Measurements from ENCODE around the gene CARM1.

The CARM1 gene

GRCh38 chr19:10915130-10916091, 44.1 kb downstream of the CARM1 start:
- Histone ChIP-seq H3K27ac (no peak overlapping the region), H3K36me3 (peaks cover 82 to 100% (median 97%) of the 10 kb centered on the region in 11 experiments), H4K20me1 (peaks cover 0 to 57% (median 35%) of the 10 kb centered on the region in 11 experiments; a peak in 17 of 22 replicates), H3K4me2 (no peak overlapping the region), H3K27me3 (no peaks in the 10 kb centered on the region), H3K9ac (peak overlapping the region in 1 of 11 experiments; percentile 23; a peak in 1 of 22 replicates), H3K4me1 (no peaks in the 10 kb centered on the region), H3K4me3 (no peak overlapping the region), H3K9me3 (replicated peaks in 1 of 11) (no peaks in the 10 kb centered on the region)
- TF ChIP-seq Cebpa-rat (IDR thresholded peaks at IDR 0.05), result no peak

GRCh38 chr19:10916602-10917001, 45.2 kb downstream of the CARM1 start:
- H3K4me2 ChIP-seq, result no peak overlapping the region
- H3K27ac ChIP-seq, result no peak overlapping the region
- TF ChIP-seq Cebpa-rat (IDR thresholded peaks at IDR 0.05), result no peak
- H3K4me3 ChIP-seq, result no peak overlapping the region
- peaks cover 0 to 69% (median 38%) of the 10 kb centered on the region in 11 experiments; a peak in 17 of 22 replicates for H4K20me1 ChIP-seq
- H3K9ac ChIP-seq, result no peak overlapping the region
- no peaks in the 10 kb centered on the region for H3K4me1 ChIP-seq
- H3K9me3 ChIP-seq (replicated peaks in 1 of 11), result no peaks in the 10 kb centered on the region
- peaks cover 81 to 100% (median 97%) of the 10 kb centered on the region in 11 experiments for H3K36me3 ChIP-seq
- H3K27me3 ChIP-seq, result no peaks in the 10 kb centered on the region

GRCh38 chr19:10918359-10918758, 47.0 kb downstream of the CARM1 start:
- no peak overlapping the region for H3K4me2 ChIP-seq
- H3K36me3 ChIP-seq, result peaks cover 76 to 98% (median 95%) of the 10 kb centered on the region in 11 experiments
- no peak overlapping the region for H3K27ac ChIP-seq
- no peak overlapping the region for H3K9ac ChIP-seq
- TF ChIP-seq Cebpa-rat (IDR thresholded peaks at IDR 0.05), result no peak
- peaks cover 0 to 84% (median 40%) of the 10 kb centered on the region in 11 experiments; a peak in 17 of 22 replicates for H4K20me1 ChIP-seq
- no peaks in the 10 kb centered on the region for H3K9me3 ChIP-seq (replicated peaks in 1 of 11)
- H3K4me3 ChIP-seq, result no peak overlapping the region
- no peaks in the 10 kb centered on the region for H3K27me3 ChIP-seq
- no peaks in the 10 kb centered on the region for H3K4me1 ChIP-seq

GRCh38 chr19:10919352-10920287, 48.3 kb downstream of the CARM1 start:
- no peaks in the 10 kb centered on the region for H3K27me3 ChIP-seq
- H3K27ac ChIP-seq, result no peak overlapping the region
- no peak for TF ChIP-seq Cebpa-rat (IDR thresholded peaks at IDR 0.05)
- peaks cover 0 to 87% (median 45%) of the 10 kb centered on the region in 11 experiments; a peak in 18 of 22 replicates for H4K20me1 ChIP-seq
- no peaks in the 10 kb centered on the region for H3K9me3 ChIP-seq (replicated peaks in 1 of 11)
- peaks cover 82 to 98% (median 95%) of the 10 kb centered on the region in 11 experiments for H3K36me3 ChIP-seq
- H3K4me3 ChIP-seq, result no peak overlapping the region
- H3K4me1 ChIP-seq, result no peaks in the 10 kb centered on the region
- H3K9ac ChIP-seq, result no peak overlapping the region
- H3K4me2 ChIP-seq, result no peak overlapping the region

- Histone ChIP-seq H3K9me3 (replicated peaks in 1 of 11) (no peaks in the 10 kb centered on the region), H3K4me2 (no peak overlapping the region), H4K20me1 (peaks cover 0 to 87% (median 42%) of the 10 kb centered on the region in 11 experiments; a peak in 18 of 22 replicates), H3K27me3 (no peaks in the 10 kb centered on the region), H3K36me3 (peaks cover 79 to 98% (median 93%) of the 10 kb centered on the region in 11 experiments), H3K4me3 (no peak overlapping the region), H3K27ac (no peak overlapping the region), H3K4me1 (no peaks in the 10 kb centered on the region), H3K9ac (no peak overlapping the region)
- no peak for TF ChIP-seq Cebpa-rat (IDR thresholded peaks at IDR 0.05)
Observed at GRCh38 chr19:10920288-10920655, 48.9 kb downstream of the CARM1 start.

- no peak for TF ChIP-seq Cebpa-rat (IDR thresholded peaks at IDR 0.05)
- Histone ChIP-seq H3K4me3 (no peak overlapping the region), H3K27ac (no peak overlapping the region), H3K9me3 (replicated peaks in 1 of 11) (no peaks in the 10 kb centered on the region), H3K36me3 (peaks cover 74 to 98% (median 92%) of the 10 kb centered on the region in 11 experiments), H3K4me1 (no peaks in the 10 kb centered on the region), H3K4me2 (no peak overlapping the region), H3K9ac (no peak overlapping the region), H4K20me1 (peaks cover 0 to 85% (median 36%) of the 10 kb centered on the region in 11 experiments; a peak in 16 of 22 replicates), H3K27me3 (no peaks in the 10 kb centered on the region)
Observed at GRCh38 chr19:10920781-10921180, 49.4 kb downstream of the CARM1 start.

GRCh38 chr19:10921199-10921909, 50.0 kb downstream of the CARM1 start:
- Histone ChIP-seq H4K20me1 (peaks cover 0 to 79% (median 31%) of the 10 kb centered on the region in 11 experiments; a peak in 16 of 22 replicates), H3K4me2 (no peak overlapping the region), H3K4me1 (no peaks in the 10 kb centered on the region), H3K9me3 (replicated peaks in 1 of 11) (no peaks in the 10 kb centered on the region), H3K9ac (peak overlapping the region in 1 of 11 experiments; percentile 26; a peak in 1 of 22 replicates), H3K27me3 (no peaks in the 10 kb centered on the region), H3K36me3 (peaks cover 69 to 94% (median 86%) of the 10 kb centered on the region in 11 experiments), H3K4me3 (no peak overlapping the region), H3K27ac (no peak overlapping the region)
- TF ChIP-seq Cebpa-rat (IDR thresholded peaks at IDR 0.05), result no peak

GRCh38 chr19:10921910-10922637, 50.7 kb downstream of the CARM1 start:
- Histone ChIP-seq H3K4me2 (no peak overlapping the region), H3K27ac (no peak overlapping the region), H3K36me3 (peaks cover 64 to 86% (median 80%) of the 10 kb centered on the region in 11 experiments), H3K9me3 (replicated peaks in 1 of 11) (no peaks in the 10 kb centered on the region), H3K4me3 (no peak overlapping the region), H3K4me1 (peaks cover under 1 to 3% (median 2%) of the 10 kb centered on the region in 10 experiments; a peak in 18 of 20 replicates), H3K9ac (no peak overlapping the region), H3K27me3 (no peaks in the 10 kb centered on the region), H4K20me1 (peaks cover 0 to 76% (median 29%) of the 10 kb centered on the region in 11 experiments; a peak in 16 of 22 replicates)
- TF ChIP-seq Cebpa-rat (IDR thresholded peaks at IDR 0.05), result no peak
